Ishikawa (cell line): Measurements from ENCODE around the gene DUSP19.

ENCODE experiments used
- EGR1 ChIP-seq: IDR thresholded peaks from 2 replicates; pipeline ENCODE4 v1.6.1; 2012
- RAD21 ChIP-seq: IDR thresholded peaks from 2 replicates; pipeline ENCODE4 v1.6.1; 2012; ENCODE audit warnings: low read depth
- TAF1 ChIP-seq: IDR thresholded peaks from 2 replicates; pipeline ENCODE4 v1.6.1; 2012; ENCODE audit warnings: low read depth, mild to moderate bottlenecking
- YY1 ChIP-seq: IDR thresholded peaks from 2 replicates; pipeline ENCODE4 v1.6.1; 2012; ENCODE audit warnings: low read depth
- TF ChIP-seq, protein P1 (sequence below): IDR thresholded peaks from 2 replicates; pipeline ENCODE4 v1.6.1; 2012; ENCODE audit warnings: low read depth, mild to moderate bottlenecking
- TF ChIP-seq, protein P2 (sequence below): IDR thresholded peaks from 2 replicates; pipeline ENCODE4 v1.6.1; 2012

- TF ChIP-seq RAD21: no peak
- TF ChIP-seq EGR1: no peak
- TF ChIP-seq, protein P1, sequence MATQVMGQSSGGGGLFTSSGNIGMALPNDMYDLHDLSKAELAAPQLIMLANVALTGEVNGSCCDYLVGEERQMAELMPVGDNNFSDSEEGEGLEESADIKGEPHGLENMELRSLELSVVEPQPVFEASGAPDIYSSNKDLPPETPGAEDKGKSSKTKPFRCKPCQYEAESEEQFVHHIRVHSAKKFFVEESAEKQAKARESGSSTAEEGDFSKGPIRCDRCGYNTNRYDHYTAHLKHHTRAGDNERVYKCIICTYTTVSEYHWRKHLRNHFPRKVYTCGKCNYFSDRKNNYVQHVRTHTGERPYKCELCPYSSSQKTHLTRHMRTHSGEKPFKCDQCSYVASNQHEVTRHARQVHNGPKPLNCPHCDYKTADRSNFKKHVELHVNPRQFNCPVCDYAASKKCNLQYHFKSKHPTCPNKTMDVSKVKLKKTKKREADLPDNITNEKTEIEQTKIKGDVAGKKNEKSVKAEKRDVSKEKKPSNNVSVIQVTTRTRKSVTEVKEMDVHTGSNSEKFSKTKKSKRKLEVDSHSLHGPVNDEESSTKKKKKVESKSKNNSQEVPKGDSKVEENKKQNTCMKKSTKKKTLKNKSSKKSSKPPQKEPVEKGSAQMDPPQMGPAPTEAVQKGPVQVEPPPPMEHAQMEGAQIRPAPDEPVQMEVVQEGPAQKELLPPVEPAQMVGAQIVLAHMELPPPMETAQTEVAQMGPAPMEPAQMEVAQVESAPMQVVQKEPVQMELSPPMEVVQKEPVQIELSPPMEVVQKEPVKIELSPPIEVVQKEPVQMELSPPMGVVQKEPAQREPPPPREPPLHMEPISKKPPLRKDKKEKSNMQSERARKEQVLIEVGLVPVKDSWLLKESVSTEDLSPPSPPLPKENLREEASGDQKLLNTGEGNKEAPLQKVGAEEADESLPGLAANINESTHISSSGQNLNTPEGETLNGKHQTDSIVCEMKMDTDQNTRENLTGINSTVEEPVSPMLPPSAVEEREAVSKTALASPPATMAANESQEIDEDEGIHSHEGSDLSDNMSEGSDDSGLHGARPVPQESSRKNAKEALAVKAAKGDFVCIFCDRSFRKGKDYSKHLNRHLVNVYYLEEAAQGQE: no peak
- no peak for TF ChIP-seq YY1
- TF ChIP-seq, protein P2, sequence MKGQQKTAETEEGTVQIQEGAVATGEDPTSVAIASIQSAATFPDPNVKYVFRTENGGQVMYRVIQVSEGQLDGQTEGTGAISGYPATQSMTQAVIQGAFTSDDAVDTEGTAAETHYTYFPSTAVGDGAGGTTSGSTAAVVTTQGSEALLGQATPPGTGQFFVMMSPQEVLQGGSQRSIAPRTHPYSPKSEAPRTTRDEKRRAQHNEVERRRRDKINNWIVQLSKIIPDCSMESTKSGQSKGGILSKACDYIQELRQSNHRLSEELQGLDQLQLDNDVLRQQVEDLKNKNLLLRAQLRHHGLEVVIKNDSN: no peak
- no peak for TF ChIP-seq TAF1
Observed at GRCh38 chr2:183091318-183091953, 12.9 kb downstream of the DUSP19 start.
